GM13976 (cell line): ENCODE measurements around the gene MYB.

ENCODE experiments used
- DNase-seq: peaks from one replicate; pipeline ENCODE4 v3.0.0; 2012; ENCODE audit warnings: low spot score
- in situ Hi-C: fragments of 300-500 bp; cut with MboI; formaldehyde crosslinking; loops from one replicate; pipeline ENCODE4 v1.12.0; 2022; ENCODE audit warnings: low sequenced_read_pairs, mixed read lengths, inconsistent platforms; ENCODE audit not compliant: unreplicated experiment
- TF ChIP-seq, protein P1 (sequence below): IDR thresholded peaks from 2 replicates; pipeline ENCODE4 v1.5.1; 2012; ENCODE audit warnings: borderline replicate concordance, mild to moderate bottlenecking; ENCODE audit not compliant: insufficient read depth; ENCODE audit errors: extremely low read depth, missing control alignments, control extremely low read depth

Gene MYB

DNA sequence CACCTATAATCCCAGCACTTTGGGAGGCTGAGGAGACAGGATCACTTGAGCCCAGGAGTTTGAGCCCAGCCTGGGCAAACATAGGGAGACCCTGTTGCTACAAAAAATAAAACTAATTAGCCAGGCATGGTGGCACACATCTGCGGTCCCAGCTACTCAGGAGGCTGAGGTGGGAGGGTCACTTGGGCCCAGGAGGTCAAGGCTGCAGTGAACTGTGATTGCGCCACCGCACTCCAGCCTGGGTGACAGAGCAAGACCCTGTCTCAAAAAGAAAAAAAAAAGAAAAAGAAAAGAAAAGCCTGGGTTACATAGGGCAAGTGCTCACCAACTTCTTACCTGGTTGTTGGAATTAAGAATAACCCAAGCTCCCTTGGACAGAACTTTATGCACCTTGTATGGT, 14.6 kb upstream of the MYB start:
- no peak for DNase-seq
- in situ Hi-C loops: no loop called here
- TF ChIP-seq, protein P1, sequence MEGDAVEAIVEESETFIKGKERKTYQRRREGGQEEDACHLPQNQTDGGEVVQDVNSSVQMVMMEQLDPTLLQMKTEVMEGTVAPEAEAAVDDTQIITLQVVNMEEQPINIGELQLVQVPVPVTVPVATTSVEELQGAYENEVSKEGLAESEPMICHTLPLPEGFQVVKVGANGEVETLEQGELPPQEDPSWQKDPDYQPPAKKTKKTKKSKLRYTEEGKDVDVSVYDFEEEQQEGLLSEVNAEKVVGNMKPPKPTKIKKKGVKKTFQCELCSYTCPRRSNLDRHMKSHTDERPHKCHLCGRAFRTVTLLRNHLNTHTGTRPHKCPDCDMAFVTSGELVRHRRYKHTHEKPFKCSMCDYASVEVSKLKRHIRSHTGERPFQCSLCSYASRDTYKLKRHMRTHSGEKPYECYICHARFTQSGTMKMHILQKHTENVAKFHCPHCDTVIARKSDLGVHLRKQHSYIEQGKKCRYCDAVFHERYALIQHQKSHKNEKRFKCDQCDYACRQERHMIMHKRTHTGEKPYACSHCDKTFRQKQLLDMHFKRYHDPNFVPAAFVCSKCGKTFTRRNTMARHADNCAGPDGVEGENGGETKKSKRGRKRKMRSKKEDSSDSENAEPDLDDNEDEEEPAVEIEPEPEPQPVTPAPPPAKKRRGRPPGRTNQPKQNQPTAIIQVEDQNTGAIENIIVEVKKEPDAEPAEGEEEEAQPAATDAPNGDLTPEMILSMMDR: no peak

DNA sequence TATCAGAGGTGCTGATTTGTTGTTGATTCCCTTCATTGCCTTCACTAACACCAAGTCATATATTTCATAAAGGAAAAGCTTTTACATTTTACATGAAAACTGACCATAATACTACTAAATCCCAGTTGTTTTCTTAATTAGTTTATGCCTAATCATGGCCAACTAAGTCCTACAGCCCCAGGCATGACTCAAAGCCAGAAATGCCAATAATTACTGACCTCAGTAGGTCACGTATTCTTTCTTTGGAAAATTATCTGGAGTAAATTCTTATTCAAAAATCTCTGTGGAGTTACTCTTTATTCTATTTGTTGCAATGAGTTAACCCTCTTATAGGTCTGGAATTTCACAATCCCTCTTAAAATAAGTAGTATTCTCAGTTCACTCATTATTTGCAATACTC, 13.5 kb upstream of the MYB start:
- no peak for DNase-seq
- TF ChIP-seq, protein P1: no peak
- in situ Hi-C loops: no loop called here

DNA sequence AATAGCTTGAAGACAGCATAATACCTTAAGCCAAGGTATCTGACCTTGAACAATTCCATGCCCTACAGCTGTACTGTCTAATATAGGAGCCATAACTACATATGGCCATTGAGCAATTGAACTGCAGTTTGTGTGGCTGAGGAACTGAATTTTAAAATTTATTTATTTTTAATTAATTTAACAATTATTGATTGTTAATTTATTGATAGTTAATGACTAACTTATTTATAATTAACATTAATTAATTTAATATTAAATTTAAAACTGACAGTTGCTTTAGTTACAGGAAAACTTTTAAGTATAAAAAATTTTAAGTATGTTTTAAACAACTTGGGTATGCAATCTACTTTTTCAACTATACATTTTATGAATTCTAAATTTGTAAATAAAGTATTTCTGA, 12.3 kb upstream of the MYB start:
- in situ Hi-C loops: no loop called here
- no peak for DNase-seq
- TF ChIP-seq, protein P1: no peak

DNA sequence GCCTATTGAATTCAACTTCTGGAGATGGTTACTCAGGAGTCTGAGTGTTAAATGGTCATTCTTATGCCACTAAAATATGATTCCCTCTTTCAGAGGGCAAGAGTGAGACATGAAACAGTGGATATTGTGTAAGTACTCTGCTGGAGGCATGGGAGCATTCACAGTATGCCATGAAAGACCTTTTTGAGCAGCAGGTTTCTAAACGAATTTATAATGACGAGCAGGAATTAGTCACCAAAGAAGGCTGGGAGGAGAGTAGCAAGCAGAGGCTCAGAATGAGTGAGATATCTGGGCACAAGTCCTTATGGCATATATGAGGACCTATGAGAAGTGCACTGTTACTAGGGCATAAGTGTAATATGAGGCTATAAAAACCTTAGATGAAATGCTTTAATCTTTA, 10.9 kb upstream of the MYB start:
- in situ Hi-C loops: no loop called here
- TF ChIP-seq, protein P1: no peak
- DNase-seq: no peak

DNA sequence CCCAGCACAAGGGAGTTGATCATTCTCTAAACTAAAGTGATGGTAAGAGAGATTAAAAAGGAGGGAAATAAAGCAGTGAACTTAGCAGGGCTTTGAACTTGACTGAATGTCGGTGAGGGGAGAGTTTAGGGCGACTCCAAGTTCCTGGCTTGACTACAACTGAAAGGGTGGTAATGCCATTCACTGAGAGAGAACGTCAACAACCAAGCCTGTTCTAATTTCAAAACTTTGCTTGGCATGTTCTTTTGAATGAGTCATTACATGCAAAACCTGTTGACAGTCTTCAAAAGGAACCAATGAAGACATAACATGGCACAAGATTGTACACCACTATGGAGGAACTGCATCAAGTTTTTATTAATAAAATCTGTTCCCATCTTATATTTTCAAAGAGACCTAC, 10.3 kb upstream of the MYB start:
- in situ Hi-C loops: no loop called here
- no peak for DNase-seq
- TF ChIP-seq, protein P1: no peak

DNA sequence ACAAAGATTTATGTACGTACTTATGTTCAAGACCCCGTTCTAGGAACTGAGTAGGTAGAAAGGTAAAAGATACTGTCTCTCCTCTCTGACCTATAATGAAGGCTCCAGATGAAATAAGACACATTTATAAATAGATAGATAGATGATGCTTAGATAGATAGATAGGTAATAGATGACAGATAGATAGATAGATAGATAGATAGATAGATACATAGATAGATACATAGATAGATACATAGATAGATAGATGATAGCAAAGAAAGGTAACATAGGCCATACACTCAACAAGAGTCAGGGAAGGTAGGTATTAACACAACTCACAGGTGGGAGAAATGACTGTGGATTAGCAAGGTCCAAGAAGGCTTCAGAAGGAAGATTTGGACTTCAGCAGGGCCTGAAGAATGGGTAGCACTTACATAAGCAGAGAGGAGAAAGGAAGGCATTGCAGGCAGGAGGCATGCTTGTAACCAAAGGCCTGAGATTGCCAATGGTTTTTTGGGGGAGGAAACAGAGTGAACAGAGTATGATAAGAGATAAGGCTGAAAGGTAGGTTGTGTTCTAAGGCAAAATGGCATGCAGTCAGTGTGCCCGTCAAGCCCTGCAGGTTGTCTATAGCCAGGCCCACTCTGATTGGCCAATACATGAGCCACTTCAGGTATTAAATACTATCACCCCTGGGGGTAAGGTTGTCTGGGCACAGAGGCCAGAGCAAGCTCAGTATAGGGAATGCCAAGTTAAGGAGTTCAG, 7.7 kb upstream of the MYB start:
- in situ Hi-C loops: no loop called here
- TF ChIP-seq, protein P1: no peak
- DNase-seq: no peak

DNA sequence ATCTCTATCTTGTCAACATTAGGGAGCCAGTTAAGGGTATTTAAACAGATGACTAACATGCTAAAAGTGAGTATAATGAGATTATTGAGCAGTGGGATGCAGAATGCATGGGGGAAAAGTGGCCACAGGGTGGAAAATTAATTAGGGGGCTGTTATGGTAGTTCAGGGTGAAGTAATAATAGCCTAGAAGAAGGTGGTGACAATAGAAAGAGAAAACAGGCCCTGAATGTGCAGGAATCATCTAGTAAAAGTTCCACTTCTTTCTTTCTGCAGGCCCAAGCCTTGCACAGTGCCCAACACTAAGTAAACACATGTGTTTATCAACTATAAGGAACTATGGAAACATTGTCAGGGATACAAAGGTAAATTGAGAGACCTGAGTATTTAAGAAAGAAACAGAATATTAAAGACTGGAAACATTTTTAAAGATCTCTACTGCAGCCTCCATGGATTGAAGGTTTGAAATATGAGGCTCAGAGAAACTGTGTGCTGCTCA, 7.1 kb upstream of the MYB start:
- TF ChIP-seq, protein P1: no peak
- no peak for DNase-seq
- in situ Hi-C loops: no loop called here
